NCI-H748 (cell line): ENCODE data around the gene PARD3B.

ENCODE experiments used
- DNase-seq: peaks from one replicate; lab custom pipeline; 2025; ENCODE audit not compliant: unreplicated experiment; lab: John Stamatoyannopoulos, UW

PARD3B gene

GRCh38 chr2:205290299-205290698 lies 745.0 kb downstream of the PARD3B start:
- DNase-seq: no peak

GRCh38 chr2:205292665-205293295 lies 747.5 kb downstream of the PARD3B start:
- DNase-seq: no peak

GRCh38 chr2:205293559-205293958 lies 748.3 kb downstream of the PARD3B start:
- no peak for DNase-seq

- DNase-seq: no peak
Observed at GRCh38 chr2:205296959-205297358, 751.7 kb downstream of the PARD3B start.

GRCh38 chr2:205297368-205297767 lies 752.1 kb downstream of the PARD3B start:
- no peak for DNase-seq

- DNase-seq: no peak
Observed at GRCh38 chr2:205297846-205298245, 752.6 kb downstream of the PARD3B start.

GRCh38 chr2:205311201-205311600 lies 765.9 kb downstream of the PARD3B start:
- no peak for DNase-seq

GRCh38 chr2:205321231-205321630 lies 776.0 kb downstream of the PARD3B start:
- no peak for DNase-seq

GRCh38 chr2:205323929-205324328 lies 778.7 kb downstream of the PARD3B start:
- DNase-seq: no peak

- DNase-seq: no peak
Observed at GRCh38 chr2:205324355-205324754, 779.1 kb downstream of the PARD3B start.

- DNase-seq: no peak
Observed at GRCh38 chr2:205333351-205333750, 788.1 kb downstream of the PARD3B start.

GRCh38 chr2:205337274-205337673 lies 792.0 kb downstream of the PARD3B start:
- DNase-seq: no peak

GRCh38 chr2:205338156-205338555 lies 792.9 kb downstream of the PARD3B start:
- DNase-seq: no peak

GRCh38 chr2:205343103-205343502 lies 797.8 kb downstream of the PARD3B start:
- DNase-seq: no peak

- DNase-seq: no peak
Observed at GRCh38 chr2:205346649-205347048, 801.4 kb downstream of the PARD3B start.

- no peak for DNase-seq
Observed at GRCh38 chr2:205347899-205348298, 802.6 kb downstream of the PARD3B start.

- DNase-seq: no peak
Observed at GRCh38 chr2:205352094-205352493, 806.8 kb downstream of the PARD3B start.

- DNase-seq: no peak
Observed at GRCh38 chr2:205352593-205352992, 807.3 kb downstream of the PARD3B start.

- DNase-seq: no peak
Observed at GRCh38 chr2:205357732-205358131, 812.5 kb downstream of the PARD3B start.

- no peak for DNase-seq
Observed at GRCh38 chr2:205358351-205358815, 813.1 kb downstream of the PARD3B start.

- DNase-seq: no peak
Observed at GRCh38 chr2:205361272-205361671, 816.0 kb downstream of the PARD3B start.

GRCh38 chr2:205361970-205362369 lies 816.7 kb downstream of the PARD3B start:
- DNase-seq: no peak

GRCh38 chr2:205364261-205364660 lies 819.0 kb downstream of the PARD3B start:
- peak; percentile 52 for DNase-seq
